ENCODE data around the gene RYR2.

DNA sequence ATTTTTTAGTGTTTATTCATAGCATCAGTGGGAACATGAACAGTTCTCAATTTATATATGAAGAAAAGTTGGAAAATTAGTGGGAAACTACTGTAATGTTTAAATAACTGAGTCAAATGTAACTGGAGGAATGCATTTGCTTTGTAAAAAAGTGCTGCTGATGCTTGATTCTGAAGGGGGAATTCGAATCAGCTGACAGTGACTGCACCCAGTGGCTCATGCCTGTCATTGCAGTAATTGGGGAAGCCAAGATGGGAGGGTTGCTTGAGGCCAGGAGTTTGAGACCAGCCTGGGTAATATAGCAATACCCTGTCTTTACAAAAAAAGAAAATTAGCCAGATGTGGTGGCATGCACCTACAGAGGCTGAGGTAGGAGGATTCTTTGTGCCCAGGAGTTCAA lies 450.4 kb downstream of the RYR2 start:
- TF ChIP-seq, protein P1, sequence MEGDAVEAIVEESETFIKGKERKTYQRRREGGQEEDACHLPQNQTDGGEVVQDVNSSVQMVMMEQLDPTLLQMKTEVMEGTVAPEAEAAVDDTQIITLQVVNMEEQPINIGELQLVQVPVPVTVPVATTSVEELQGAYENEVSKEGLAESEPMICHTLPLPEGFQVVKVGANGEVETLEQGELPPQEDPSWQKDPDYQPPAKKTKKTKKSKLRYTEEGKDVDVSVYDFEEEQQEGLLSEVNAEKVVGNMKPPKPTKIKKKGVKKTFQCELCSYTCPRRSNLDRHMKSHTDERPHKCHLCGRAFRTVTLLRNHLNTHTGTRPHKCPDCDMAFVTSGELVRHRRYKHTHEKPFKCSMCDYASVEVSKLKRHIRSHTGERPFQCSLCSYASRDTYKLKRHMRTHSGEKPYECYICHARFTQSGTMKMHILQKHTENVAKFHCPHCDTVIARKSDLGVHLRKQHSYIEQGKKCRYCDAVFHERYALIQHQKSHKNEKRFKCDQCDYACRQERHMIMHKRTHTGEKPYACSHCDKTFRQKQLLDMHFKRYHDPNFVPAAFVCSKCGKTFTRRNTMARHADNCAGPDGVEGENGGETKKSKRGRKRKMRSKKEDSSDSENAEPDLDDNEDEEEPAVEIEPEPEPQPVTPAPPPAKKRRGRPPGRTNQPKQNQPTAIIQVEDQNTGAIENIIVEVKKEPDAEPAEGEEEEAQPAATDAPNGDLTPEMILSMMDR (conservative IDR thresholded peaks at IDR 0.05; ENCODE audit: low read length) = 0 out of 2 replicates have a peak, but pooled peaks have one; percentile 25
- TF ChIP-seq EZH2phosphoT487 (IDR thresholded peaks at IDR 0.05; ENCODE audit: borderline replicate concordance, low read depth, low read length) = no peak
